LNCaP clone FGC (cell line): ENCODE results near the gene CTSD.

Experiments used
- DNase-seq: peaks from one replicate; pipeline ENCODE4 v3.0.0-alpha.2; 2011; ENCODE audit warnings: low read depth
- H3K4me3 ChIP-seq: 2 replicates; pipeline ENCODE4 v1.5.1; 2011; ENCODE audit warnings: mild to moderate bottlenecking, low read depth, low read length, control low read depth
- TF ChIP-seq, protein P1 (sequence below): IDR thresholded peaks from 2 replicates; pipeline ENCODE4 v1.5.1; 2012; ENCODE audit warnings: mild to moderate bottlenecking; ENCODE audit not compliant: control insufficient read depth, insufficient read depth; ENCODE audit errors: extremely low read depth

The CTSD gene

GRCh38 chr11:1739576-1739975, 24.2 kb downstream of the CTSD start:
- no peak overlapping the region for H3K4me3 ChIP-seq
- TF ChIP-seq, protein P1, sequence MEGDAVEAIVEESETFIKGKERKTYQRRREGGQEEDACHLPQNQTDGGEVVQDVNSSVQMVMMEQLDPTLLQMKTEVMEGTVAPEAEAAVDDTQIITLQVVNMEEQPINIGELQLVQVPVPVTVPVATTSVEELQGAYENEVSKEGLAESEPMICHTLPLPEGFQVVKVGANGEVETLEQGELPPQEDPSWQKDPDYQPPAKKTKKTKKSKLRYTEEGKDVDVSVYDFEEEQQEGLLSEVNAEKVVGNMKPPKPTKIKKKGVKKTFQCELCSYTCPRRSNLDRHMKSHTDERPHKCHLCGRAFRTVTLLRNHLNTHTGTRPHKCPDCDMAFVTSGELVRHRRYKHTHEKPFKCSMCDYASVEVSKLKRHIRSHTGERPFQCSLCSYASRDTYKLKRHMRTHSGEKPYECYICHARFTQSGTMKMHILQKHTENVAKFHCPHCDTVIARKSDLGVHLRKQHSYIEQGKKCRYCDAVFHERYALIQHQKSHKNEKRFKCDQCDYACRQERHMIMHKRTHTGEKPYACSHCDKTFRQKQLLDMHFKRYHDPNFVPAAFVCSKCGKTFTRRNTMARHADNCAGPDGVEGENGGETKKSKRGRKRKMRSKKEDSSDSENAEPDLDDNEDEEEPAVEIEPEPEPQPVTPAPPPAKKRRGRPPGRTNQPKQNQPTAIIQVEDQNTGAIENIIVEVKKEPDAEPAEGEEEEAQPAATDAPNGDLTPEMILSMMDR, result no peak
- no peak for DNase-seq

DNA sequence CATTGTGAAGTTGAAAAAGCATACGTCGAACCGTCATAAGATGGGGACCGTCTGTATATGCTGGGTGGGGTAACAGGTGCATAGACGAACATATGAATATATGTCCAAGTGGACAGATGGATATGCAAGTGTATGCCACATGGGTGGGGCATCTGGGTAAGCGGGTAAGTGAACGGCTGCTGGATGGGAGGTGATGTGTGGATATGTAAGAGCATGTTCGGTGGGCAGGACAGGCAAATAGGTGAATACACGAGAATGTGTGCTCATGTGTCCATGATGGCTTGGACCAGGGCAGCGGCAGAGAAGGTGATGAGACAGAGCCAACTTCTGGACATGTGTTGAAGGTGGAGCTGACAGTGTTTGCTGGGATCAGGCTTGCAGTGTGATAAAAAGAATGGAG, 25.3 kb downstream of the CTSD start:
- TF ChIP-seq, protein P1, result no peak
- H3K4me3 ChIP-seq, result no peak overlapping the region
- DNase-seq, result no peak

- DNase-seq, result no peak
- TF ChIP-seq, protein P1, result no peak
- no peak overlapping the region for H3K4me3 ChIP-seq
Measured at GRCh38 chr11:1737080-1737757, 26.5 kb downstream of the CTSD start.

DNA sequence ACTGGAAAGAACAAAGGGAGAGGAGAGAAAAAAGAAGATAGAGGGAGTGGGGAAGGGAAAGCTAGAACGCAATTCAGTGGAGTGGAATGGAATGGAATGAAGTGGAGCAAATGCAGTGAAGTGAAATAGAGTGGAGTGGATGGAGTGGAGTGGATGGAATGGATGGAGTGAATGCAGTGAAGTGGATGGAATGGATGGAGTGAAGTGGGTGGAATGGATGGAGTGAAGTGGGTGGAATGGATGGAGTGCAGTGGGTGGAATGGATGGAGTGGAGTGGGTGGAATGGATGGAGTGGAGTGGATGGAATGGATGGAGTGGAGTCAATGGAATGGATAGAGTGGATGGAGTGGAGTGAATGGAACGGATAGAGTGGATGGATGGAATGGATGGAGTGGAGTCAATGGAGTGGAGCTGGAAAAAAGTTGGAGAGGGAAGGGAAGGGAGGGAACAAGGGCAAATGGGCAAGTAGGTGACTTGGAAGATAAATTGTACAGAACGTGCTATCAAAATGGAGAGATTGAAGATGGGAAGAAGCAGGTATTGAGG, 27.2 kb downstream of the CTSD start:
- no peak for DNase-seq

DNA sequence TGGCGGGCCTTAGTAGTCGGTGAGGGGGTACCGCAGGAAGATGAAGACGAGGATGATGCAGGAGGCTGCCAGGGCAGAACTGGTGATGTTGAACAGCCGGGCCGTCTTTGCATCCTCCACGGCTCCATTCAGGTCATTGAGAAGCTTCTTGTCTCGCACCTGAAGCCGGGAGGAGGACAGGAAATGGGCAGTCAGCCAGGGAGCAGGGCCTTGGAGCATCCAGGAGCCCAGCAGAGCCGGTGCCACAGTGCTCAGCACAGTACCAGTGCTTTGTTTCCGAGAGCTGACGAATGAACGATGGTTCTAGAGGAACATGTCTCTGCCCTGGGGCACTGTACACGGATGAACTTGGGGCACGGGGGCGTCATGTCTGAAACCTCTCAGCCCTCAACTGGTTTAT, 28.5 kb downstream of the CTSD start:
- DNase-seq, result no peak
- TF ChIP-seq, protein P1, result no peak

More for the DNA sequence above, 27.2 kb downstream of the CTSD start:
- H3K4me3 ChIP-seq, result no peak overlapping the region
- TF ChIP-seq, protein P1, result no peak

DNA sequence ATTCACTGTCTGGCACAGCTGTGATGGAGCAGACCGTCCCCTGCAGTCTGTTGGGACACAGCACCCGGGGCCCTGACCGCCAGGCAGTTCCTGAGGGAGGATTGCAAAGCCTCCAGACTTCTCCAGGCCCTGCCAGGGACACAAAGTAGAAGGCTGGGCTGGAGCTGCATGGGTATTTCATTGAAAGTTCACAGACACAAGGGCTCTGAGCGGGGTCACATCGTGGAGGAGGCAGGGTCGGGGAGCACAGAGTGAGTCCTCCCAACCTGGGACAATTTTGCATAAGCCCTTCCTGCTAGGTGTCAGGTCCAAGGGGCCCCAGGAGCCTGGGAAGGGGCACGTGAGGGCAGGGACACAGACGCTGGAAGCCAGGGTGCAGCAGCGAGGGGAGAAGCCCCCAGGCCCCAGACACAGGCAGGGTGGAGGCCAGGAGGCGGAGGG, 29.1 kb downstream of the CTSD start:
- TF ChIP-seq, protein P1, result no peak
- no peak for DNase-seq
- no peak overlapping the region for H3K4me3 ChIP-seq

More for the DNA sequence above, 28.5 kb downstream of the CTSD start:
- H3K4me3 ChIP-seq, result no peak overlapping the region
